Left ventricle myocardium inferior (tissue), 1 donor: ENCODE data around the gene RNF11. TPM values are rescaled to one million over a fixed set of nuclear protein-coding genes. Genes with fewer than 3 reads are reported as not detected.

Source experiments
- DNase-seq: peaks from one replicate; pipeline ENCODE4 v3.0.0-alpha.2; 2020
- H3K27ac ChIP-seq: fragments of 200-600 bp; replicated peaks from 2 replicates; pipeline ENCODE4 v1.8.0; 2021
- H3K27me3 ChIP-seq: fragments of 200-600 bp; 2 replicates; pipeline ENCODE4 v1.8.0; 2021; ENCODE audit warnings: low read depth
- H3K36me3 ChIP-seq: fragments of 200-600 bp; 2 replicates; pipeline ENCODE4 v1.8.0; 2021
- H3K4me1 ChIP-seq: fragments of 200-600 bp; 2 replicates; pipeline ENCODE4 v1.8.0; 2021
- H3K4me3 ChIP-seq: fragments of 200-600 bp; 2 replicates; pipeline ENCODE4 v1.8.0; 2021; ENCODE audit warnings: mild to moderate bottlenecking, moderate library complexity
- H3K9me3 ChIP-seq: fragments of 200-600 bp; replicated peaks from 2 replicates; pipeline ENCODE4 v1.8.0; 2021
- CTCF ChIP-seq: fragments of 200-600 bp; IDR thresholded peaks from 2 replicates; pipeline ENCODE4 v1.8.0; 2021; ENCODE audit warnings: antibody characterized with exemption, mild to moderate bottlenecking, borderline replicate concordance
- intact Hi-C: fragments of 100-400 bp; cut with micrococcal nuclease; formaldehyde crosslinking; loops from one replicate; pipeline ENCODE4 v1.11.0; 2022
- total RNA-seq: library from RNA; stranded (reverse); fragmentation: NEBNext Ultra II Directional; extraction: Animal tissue kit (Norgen Biotek cat#: 25700); gene quantifications from one replicate; pipeline ENCODE4 v1.2.1, GENCODE V29; 2021
- donor health status: DM: no; HTN: yes; CAD: no; lungs with severe emphysema.

RNF11 gene
- total RNA-seq, 1 donor from 2014 or later = 116 TPM

GRCh38 chr1:51322417-51323101 lies 86.5 kb downstream of the RNF11 start:
- intact Hi-C loops = no loop called here
- H3K27me3 ChIP-seq = peaks cover 5% of the 10 kb centered on the region

More at GRCh38 chr1:51322417-51323101, 86.5 kb downstream of the RNF11 start:
- Histone ChIP-seq H3K4me3 (no peak overlapping the region), H3K27ac (no peak overlapping the region), H3K36me3 (no peaks in the 10 kb centered on the region), H3K4me1 (peaks cover 17% of the 10 kb centered on the region), H3K9me3 (no peaks in the 10 kb centered on the region)
- no peak for DNase-seq
- TF ChIP-seq CTCF = no peak

Other genes starting within 250 kb of the RNF11 start
- gene C1orf185, start 134.0 kb upstream of the RNF11 start, total RNA-seq = not detected
- gene TTC39A, start 94.3 kb downstream of the RNF11 start, total RNA-seq = 25.7 TPM